Skin epidermis (tissue), 12 donors: ENCODE measurements around the gene CHCHD2.
"Not testable (repeated sequence)": the region's sequence is repeated elsewhere in the genome, so short reads cannot be mapped to it uniquely, and the experiment has no call there.

Experiments used
- H3K27ac ChIP-seq, 21 experiments: fragments of 200-600 bp; sonication (generic) in 11 of 21; one replicate each; pipeline ENCODE4 v1.5.0; 2020; ENCODE audit warnings: mild to moderate bottlenecking in 3 of 21, inconsistent platforms in 2 of 21, moderate library complexity in 2 of 21
- H3K4me3 ChIP-seq, 7 experiments: fragments of 200-600 bp; sonication (generic) in 2 of 7; one replicate each; pipeline ENCODE4 v1.5.0; 2020; ENCODE audit warnings: inconsistent platforms in 2 of 7, mild to moderate bottlenecking in 2 of 7, moderate library complexity in 1 of 7

Gene CHCHD2, protein sequence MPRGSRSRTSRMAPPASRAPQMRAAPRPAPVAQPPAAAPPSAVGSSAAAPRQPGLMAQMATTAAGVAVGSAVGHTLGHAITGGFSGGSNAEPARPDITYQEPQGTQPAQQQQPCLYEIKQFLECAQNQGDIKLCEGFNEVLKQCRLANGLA

DNA sequence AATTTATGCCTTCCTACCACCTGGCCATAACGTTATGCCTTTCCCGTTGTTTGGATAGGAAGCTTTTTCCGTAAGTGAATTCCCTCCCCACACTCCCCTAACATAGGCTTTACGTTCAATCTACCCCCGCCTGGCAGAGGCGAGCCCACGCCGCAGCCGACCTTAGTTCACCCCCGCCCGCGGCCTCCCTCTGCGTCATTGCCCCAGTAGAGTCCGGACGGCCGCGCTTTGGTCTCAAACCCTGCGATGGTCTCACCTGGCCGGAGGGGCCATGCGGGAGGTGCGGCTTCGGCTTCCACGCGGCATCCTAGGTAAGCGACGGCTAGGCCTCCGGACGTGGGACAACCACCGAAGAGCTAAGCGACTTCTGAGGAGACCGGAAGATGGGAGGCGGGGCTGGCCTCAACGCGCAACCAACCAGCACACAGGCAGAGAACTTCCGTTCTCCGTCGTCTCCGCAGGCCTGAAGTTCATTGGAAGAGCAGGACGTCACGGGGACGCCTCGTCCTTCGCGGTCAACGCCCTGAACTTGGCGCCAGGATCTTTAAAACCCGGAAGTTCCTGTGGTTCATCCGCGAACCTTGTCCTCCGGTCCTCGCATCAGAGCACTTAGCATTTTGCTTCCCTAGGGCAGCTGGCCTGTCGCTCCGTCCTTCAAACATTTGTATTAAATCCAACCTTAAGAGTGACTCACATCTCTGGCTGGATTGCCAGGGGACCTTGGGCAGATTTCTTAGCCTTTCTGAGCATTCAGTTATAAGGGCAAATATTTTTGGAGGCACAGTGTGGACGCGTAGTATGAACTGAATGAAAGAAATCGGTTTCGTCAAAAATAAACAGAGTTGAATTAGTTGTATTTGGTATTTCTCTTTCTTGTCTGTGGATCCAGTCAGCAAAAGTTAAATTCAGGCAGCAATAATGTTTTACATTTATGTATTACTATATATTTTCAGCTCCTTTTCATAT is at the start of gene CHCHD2:
Gene CHCHD2 (minus strand): TSS at position 369 of the 966 bp plus-strand sequence. CDS start 63 bp downstream, at position 306.
- peak within 1 kb of the TSS; percentile 78 to 94 (median 82) for H3K4me3 ChIP-seq
- H3K27ac ChIP-seq = peak within 1 kb of the TSS; percentile 66 to 98 (median 88)

DNA sequence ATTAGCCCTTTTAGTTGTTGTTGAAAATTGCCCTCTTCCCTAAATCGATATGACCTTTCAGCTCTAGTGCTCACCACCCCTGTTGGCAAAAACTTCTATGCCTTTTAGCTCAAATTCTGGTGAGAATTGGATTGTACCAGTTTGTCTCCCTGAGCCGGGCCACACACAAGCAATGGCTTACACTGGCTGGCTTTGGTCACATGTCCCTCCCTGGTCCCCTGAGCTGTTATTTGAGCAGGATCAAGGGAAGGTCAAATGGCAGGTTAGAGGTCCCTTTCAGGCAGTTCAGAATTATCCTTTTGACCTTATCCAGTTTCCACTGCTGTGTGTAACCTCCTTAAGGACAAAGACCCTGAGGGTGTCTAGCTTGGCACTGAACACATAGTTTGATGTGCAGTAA is 24.8 kb upstream of the CHCHD2 start:
- not testable (repeated sequence) for H3K4me3 ChIP-seq, H3K27ac ChIP-seq

DNA sequence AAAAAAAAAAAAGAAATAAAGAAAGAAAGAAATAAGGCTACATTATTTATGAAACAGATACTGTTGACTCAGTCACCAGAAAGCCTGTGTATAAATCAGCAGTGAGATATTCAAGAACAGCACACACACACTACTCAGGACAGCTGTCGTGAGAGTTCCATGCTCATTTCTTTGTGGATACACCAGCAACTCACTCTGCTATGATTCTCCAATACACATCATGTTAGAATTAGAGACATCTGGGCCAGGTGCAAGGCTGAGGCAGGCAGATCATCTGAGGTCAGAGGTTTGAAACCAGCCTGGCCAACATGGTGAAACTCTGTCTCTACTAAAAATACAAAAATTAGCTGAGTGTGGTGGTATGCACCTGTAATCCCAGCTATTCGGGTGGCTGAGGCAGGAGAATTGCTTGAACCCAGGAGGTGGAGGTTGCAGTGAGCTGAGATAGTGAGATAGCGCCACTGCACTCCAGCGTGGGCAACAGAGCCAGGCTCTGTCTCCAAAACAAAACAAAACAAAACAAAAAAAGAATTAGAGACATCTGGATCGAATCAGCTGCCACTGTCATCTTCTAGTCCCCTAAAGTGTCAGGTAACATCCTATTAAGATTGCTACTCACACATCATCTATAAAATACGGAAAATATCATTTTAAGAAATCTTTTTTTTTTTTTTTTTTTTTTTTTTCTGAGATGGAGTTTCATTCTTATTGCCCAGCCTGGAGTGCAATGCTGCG is 21.1 kb upstream of the CHCHD2 start:
- Histone ChIP-seq H3K27ac (no peak overlapping the region), H3K4me3 (no peak overlapping the region)

DNA sequence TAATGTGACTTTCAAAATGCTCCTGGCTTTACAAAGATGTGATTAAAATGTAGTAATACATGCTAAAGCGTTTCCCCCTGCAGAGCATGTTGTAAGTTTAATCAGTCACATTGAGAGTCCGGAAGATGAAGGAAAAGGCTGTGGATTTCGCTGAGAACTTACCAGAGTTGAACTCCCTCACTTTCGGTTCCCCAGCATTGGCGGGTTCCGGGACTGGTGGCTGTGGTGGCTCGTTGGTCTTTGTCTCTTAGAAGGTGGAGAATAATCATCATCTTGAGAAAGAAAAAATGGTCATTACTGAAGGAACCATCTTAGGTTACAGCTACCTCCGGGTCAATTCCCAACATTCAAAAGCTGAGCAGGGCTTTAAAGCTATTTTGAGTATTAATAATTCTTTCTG is 19.6 kb upstream of the CHCHD2 start:
- Histone ChIP-seq H3K27ac (no peak overlapping the region), H3K4me3 (no peak overlapping the region)

DNA sequence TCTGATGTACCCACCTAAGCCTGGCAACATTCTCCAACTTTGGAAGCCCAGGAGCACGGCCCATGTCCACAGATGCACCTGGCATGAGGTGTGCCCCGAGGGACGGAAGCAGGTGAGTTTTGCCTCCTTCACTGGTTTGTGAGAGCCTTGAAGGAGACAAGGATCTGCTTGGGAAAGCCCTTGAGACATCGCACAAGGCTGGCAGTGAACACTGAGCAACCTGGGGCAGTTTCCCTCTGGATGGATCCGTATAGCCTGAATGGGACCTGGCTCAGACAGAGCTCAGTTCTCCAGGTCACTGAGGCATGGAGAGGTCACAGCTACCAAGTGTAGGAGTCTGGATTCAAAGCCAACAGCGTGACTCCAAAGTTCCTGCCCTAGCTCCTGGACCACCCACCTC is 18.7 kb upstream of the CHCHD2 start:
- Histone ChIP-seq H3K27ac (no peak overlapping the region), H3K4me3 (no peak overlapping the region)

DNA sequence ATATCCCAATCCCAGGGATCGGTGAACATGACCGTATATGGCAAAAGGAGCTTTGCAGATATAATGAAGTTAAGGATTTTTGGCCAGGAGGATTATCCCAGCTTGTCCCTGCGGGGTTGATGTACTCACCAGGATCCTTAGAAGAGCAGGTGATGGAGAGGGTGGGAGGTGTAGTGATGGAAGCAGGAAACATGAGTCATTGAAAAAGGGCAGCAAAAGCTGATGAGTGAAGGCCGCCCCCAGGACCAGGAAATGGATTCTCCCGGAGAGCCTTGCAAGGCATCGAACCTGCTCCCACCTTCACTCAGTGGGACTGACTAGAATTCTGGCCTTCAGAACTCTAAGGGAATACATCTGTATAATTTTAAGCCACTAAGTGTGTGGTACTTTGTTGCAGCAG is 15.2 kb upstream of the CHCHD2 start:
- Histone ChIP-seq H3K27ac (no peak overlapping the region), H3K4me3 (no peak overlapping the region)

DNA sequence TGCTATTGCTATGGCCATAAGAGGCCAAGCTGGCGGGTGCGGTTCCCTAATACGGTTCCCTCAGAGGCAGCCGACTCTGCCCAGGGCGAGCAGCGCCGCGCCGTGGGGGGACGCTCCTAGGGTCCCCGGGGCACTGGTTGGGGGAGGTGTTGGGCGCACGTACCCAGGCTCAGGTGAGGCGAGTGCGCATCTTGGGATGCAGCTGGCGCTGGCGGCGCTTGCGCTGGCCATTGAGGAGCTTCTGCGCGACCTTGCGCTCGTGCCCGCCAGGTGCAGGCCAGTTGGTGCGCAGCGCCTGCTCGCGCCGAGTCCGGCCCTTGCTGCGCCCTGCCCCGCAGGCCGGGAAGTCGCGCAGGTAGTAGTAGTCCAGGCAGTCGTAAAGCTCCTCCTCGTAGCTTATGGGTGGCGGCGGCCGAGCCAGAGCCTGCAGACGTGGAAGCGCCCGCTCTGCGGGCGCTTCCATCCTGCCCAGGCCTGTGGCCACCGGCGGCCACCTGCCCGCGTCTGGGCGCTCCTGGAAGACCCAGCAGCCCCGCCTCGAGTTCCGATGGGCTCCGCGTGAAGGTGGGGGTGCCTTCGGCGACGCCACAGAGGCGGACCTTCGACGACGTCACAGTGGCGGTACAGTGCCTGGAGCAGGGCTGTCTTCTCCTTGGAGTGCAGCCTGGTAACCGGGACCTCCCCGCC is 9.7 kb upstream of the CHCHD2 start, which contains the start of gene NUPR2:
Gene NUPR2 (minus strand): TSS at position 566 of the 687 bp plus-strand sequence. CDS start 103 bp downstream, at position 463.
- H3K27ac ChIP-seq = peak within 1 kb of the TSS in 1 of 21 experiments; percentile 17

DNA sequence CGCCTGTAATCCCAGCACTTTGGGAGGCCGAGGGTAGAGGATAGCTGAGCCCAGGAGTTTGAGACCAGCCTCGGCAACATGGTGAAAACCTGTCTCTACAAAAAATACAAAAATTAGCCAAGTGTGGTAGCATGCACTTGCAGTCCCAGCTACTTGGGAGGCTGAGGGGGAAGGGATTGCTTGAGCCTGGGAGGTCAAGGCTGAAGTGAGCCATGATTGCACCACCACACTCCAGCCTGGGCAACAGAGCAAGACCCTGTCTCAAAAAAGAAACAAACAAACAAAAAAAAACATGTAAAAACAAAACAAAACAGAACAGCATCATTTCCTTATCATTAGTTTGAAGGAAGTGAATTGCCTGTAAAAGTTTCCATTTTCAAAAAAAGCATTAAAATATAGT is 6.0 kb upstream of the CHCHD2 start:
- not testable (repeated sequence) for H3K27ac ChIP-seq, H3K4me3 ChIP-seq

More for the DNA sequence above, 9.7 kb upstream of the CHCHD2 start, which contains the start of gene NUPR2:
- H3K4me3 ChIP-seq = peak within 1 kb of the TSS in 6 of 7 experiments; percentile 9 to 38 (median 21)

DNA sequence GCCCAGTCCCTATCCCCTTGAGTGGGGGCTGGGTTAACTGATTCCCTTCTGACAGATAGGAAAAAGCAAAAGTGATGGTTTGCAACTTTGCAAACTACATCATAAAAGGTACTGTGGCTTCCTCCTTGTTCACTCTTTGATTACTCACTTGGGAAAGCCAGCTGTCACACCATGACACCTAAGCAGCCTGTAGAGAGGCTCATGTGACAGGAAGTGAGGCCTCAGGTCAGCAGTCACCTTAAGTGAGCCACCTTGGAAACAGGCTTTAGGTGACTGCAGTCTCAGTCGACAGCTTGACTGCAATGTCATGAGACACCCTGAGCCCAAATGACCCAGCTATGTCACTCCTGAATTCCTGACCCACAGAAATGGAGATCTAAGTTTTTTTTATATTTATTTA is 4.3 kb upstream of the CHCHD2 start:
- Histone ChIP-seq H3K27ac (no peak overlapping the region), H3K4me3 (no peak overlapping the region)

DNA sequence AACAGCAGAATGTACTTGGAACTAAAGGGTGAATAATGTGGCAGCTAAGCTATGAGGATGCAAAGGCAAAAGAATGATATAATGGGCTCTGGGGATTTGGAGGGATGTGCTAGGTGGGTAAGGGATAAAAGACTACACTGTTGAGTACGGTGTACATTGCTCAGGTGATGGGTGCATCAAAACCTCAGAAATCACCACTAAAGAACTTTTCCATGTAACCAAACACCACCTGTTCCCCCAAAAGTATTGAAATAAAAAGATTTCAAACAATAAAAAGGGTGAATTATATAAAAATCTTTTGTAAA is 1.6 kb upstream of the CHCHD2 start:
- Histone ChIP-seq H3K4me3 (no peak overlapping the region), H3K27ac (no peak overlapping the region)

DNA sequence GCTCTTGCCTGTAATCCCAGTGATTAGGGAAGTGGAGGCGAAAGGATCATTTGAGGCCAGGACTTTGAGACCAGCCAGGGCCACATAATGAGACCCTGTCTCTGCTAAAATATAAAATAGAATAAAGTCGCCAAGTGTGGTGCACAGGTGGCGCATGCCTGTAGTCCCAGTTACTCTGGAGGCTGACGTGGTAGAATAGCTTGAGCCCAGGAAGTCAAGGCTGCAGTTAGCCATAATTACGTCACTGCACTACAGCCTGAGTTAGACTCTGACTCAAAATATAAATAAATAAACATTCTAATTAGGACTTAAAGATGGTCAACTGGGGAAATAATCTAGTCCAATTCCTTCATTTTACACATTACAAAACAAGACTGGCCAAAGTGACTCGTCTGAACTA is 768 bp downstream of the CHCHD2 start:
- Histone ChIP-seq H3K27ac (peak overlapping the region in 20 of 21 experiments; percentile 66 to 98 (median 88)), H3K4me3 (peak overlapping the region; percentile 78 to 94 (median 82))

DNA sequence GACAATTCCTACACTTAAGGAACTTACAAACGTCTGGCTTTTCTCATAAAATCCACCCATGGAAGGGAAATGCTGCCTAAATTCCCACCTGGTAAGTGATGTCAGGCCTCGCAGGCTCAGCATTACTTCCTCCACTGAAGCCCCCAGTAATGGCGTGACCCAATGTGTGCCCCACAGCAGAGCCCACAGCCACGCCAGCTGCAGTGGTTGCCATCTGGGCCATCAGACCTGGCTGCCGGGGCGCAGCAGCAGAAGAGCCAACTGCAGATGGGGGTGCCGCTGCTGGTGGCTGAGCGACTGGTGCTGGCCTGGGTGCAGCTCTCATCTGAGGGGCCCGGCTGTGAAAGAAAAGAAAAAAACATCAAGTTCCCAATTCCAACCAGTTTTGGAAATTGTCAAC is 2.1 kb downstream of the CHCHD2 start:
- H3K4me3 ChIP-seq, H3K27ac ChIP-seq: not testable (repeated sequence)

DNA sequence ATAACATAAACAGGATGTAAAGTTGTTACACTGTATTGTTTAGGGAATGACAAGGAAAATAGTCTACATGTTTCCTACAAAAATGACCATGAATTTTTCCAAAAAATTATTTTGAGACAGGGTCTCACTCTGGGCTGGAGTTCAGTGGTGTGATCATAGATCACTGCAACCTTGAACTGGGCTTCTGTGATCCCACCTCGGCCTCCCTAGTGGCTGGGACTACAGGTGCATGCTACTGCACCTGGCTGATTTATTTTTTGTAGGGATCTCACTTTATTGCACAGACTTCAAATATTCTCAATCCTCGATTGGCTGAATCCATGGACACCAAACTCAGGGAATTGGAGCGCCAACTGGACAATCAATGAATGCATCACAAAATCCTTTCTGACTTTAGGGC is 6.6 kb downstream of the CHCHD2 start:
- Histone ChIP-seq H3K27ac (no peak overlapping the region), H3K4me3 (no peak overlapping the region)

DNA sequence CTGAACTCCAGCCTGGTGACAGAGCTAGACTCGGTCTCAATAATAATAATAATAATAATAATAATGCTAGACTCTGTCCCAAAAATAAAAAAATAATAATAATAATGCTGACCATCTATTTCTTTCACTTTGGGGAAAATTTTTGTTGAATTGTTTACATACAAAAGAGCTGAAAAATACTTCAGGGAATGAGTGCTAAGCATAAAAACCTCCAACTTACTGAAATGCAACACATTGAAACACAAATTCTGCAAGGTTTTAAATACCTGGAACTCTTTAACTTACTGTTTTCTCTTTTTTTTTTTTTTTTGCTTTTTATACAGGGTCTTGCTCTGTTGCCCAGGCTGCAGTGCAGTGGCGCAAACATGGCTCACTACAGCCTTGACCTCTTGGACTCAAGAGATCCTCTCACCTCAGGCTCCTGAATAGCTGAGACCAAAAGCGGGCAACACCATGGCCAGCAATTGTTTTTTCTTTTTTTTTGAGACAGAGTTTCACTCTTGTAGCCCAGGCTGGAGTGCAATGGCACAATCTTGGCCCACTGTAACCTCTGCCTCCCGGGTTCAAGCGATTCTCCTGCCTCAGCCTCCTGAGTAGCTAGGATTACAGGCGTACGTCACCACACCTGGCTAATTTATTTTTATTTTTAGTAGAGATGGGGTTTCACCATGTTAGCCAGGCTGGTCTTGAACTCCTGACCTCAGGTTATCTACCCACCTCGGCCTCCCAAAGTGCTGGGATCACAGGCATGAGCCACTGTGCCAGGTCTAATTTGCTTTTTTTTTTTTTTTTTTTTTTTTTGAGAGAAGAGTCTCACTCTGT is 7.9 kb downstream of the CHCHD2 start:
- peak overlapping the region in 2 of 21 experiments; percentile 16 to 17 for H3K27ac ChIP-seq
- H3K4me3 ChIP-seq = not testable (repeated sequence)

DNA sequence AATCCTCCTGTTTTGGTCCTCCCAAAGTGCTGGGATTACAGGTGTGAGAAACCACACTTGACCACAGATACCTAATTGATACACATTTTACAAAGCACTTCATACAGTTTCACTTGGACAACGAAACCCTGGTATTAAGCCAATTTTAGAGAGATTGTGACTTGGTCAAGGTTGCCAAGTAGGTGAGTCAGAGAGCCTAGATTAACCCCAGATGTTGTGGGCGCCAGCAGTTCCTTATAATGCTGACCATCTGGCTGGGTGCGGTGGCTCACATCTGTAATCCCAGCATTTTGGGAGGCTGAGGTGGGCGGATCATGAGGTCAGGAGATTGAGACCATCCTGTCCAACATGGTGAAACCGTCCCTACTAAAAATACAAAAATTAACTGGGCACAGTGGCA is 8.6 kb downstream of the CHCHD2 start:
- no peak overlapping the region for H3K4me3 ChIP-seq
- peak overlapping the region in 3 of 21 experiments; percentile 16 to 39 (median 17) for H3K27ac ChIP-seq

DNA sequence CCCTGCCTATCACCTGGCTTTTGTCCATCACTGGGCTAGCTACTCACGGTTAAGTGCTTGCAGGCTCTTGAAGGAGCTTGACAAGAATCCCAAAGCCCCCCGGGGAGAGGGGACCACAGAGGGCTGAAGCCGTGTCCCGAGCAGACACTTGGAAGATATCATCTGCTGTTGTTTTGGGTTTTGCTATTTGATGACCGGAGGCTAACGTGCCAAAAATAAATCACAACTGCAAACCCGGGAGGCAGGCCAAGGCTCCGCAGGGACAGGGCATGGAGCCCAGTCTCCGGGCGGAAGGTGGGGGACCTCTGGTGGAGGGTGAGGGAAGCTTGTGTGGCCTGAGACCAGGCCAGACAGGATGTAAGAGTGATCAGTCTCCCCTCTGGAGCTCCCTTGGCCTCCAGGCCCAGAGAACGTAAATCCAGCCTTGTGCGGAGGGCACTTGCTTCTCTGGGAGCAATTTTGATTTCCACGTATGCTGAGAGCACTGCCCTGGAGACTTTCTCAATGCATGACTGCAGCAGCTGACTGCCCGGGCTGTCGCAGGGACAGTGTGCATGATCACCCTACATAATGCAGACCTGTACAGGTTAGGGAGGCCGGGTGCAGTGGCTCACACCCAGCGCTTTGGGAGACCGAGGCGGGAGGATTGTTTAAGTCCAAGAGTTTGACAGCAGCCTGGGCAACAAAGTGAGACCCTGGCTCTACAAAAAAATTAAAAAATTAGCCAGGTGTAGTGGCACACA is 13.3 kb downstream of the CHCHD2 start, which contains the start of gene PHKG1:
Gene PHKG1 (minus strand): TSS at position 164 of the 743 bp plus-strand sequence. CDS start 4,011 bp downstream, outside the sequence.
- peak within 1 kb of the TSS in 1 of 7 experiments; percentile 8 for H3K4me3 ChIP-seq
- peak within 1 kb of the TSS in 18 of 21 experiments; percentile 7 to 84 (median 66) for H3K27ac ChIP-seq

DNA sequence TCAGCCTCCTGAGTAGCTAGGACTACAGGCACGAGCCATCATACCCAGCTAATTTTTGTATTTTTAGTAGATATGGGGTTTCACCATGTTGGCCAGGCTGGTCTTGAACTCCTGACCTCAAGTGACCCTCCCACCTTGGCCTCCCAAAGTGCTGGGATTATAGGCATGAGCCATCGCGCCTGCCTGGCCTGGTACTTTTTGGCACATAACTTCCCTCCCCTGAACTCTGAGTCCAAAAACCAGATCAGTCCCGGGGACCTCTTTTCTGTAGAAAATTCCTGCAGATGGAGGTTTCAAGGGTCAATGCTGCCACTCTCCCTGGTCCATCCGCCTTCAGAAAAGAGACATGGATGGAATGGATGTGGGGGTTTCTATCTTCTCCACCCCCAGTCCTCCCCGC is 13.9 kb downstream of the CHCHD2 start:
- peak overlapping the region in 18 of 21 experiments; percentile 7 to 84 (median 66) for H3K27ac ChIP-seq
- peak overlapping the region in 1 of 7 experiments; percentile 8 for H3K4me3 ChIP-seq

DNA sequence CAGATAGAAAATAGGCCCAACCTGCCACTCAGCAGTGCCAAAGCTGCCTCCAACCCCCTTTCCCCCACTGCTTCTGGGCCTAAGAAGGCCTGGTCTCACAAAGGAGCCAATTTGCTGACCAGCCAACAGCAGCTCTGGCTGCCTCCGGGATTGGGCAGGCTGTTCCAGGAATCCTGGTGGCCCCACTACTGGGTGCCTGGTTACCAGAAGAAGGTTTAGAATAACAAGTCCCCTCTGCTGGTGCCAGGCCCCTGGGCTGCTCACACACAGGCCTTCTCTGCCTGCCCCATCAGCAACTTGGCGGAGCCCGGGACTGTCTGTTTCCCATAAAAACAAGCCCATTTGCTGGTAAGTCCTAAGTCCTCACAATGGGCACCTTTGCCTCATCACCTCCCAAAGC is 14.7 kb downstream of the CHCHD2 start:
- peak overlapping the region in 14 of 21 experiments; percentile 12 to 84 (median 68) for H3K27ac ChIP-seq
- H3K4me3 ChIP-seq = no peak overlapping the region
